GM18909 (cell line): ENCODE measurements around the gene LCN12.

Source experiments
- ATAC-seq: cut with Tn5 transposase; IDR thresholded peaks from one replicate; pipeline ENCODE4 v1.9.1; 2021; ENCODE audit warnings: mild to moderate bottlenecking; ENCODE audit not compliant: unreplicated experiment, poor library complexity

The LCN12 gene

GRCh38 chr9:136956604-136957003 is 4.5 kb downstream of the LCN12 start:
- ATAC-seq, result no peak

GRCh38 chr9:136957461-136957860 is 5.4 kb downstream of the LCN12 start:
- ATAC-seq, result no peak

- ATAC-seq, result no peak
Measured at GRCh38 chr9:136957901-136958300, 5.8 kb downstream of the LCN12 start.

- ATAC-seq, result no peak
Measured at GRCh38 chr9:136958473-136958872, 6.4 kb downstream of the LCN12 start.

GRCh38 chr9:136958898-136959850 is 7.1 kb downstream of the LCN12 start:
- no peak for ATAC-seq

- ATAC-seq, result no peak
Measured at GRCh38 chr9:136960212-136960937, 8.3 kb downstream of the LCN12 start.

- ATAC-seq, result no peak
Measured at GRCh38 chr9:136960938-136961275, 8.8 kb downstream of the LCN12 start.

GRCh38 chr9:136961279-136962065 is 9.4 kb downstream of the LCN12 start:
- ATAC-seq, result no peak

GRCh38 chr9:136962163-136962562 is 10.1 kb downstream of the LCN12 start:
- ATAC-seq, result no peak

GRCh38 chr9:136962701-136963248 is 10.7 kb downstream of the LCN12 start:
- no peak for ATAC-seq

- no peak for ATAC-seq
Measured at GRCh38 chr9:136963341-136963740, 11.3 kb downstream of the LCN12 start.

GRCh38 chr9:136963751-136964150 is 11.7 kb downstream of the LCN12 start:
- ATAC-seq, result no peak

- no peak for ATAC-seq
Measured at GRCh38 chr9:136964171-136964689, 12.2 kb downstream of the LCN12 start.

- ATAC-seq, result no peak
Measured at GRCh38 chr9:136964833-136965422, 12.9 kb downstream of the LCN12 start.

GRCh38 chr9:136965771-136966484 is 13.9 kb downstream of the LCN12 start:
- ATAC-seq, result no peak

GRCh38 chr9:136968333-136969127 is 16.5 kb downstream of the LCN12 start:
- no peak for ATAC-seq

GRCh38 chr9:136969150-136969549 is 17.1 kb downstream of the LCN12 start:
- ATAC-seq, result no peak

GRCh38 chr9:136969774-136970173 is 17.7 kb downstream of the LCN12 start:
- no peak for ATAC-seq
